HEK293 (cell line): ENCODE data around the gene VSTM2L.

Source experiments
- PATZ1 ChIP-seq: fragments of 450-650 bp; formaldehyde crosslinking; IDR thresholded peaks from 2 replicates; pipeline ENCODE4 v1.5.1; 2016; ENCODE audit warnings: missing biosample characterization, missing genetic modification characterization
- SP2 ChIP-seq: fragments of 450-650 bp; formaldehyde crosslinking; IDR thresholded peaks from 2 replicates; pipeline ENCODE4 v1.5.1; 2016; ENCODE audit warnings: missing biosample characterization, missing genetic modification characterization
- YY1 ChIP-seq: fragments of 450-650 bp; formaldehyde crosslinking; IDR thresholded peaks from 2 replicates; pipeline ENCODE4 v1.5.1; 2018; ENCODE audit warnings: missing biosample characterization, missing genetic modification characterization
- ZBTB21 ChIP-seq: fragments of 450-650 bp; formaldehyde crosslinking; IDR thresholded peaks from 2 replicates; pipeline ENCODE4 v1.5.1; 2017; ENCODE audit warnings: missing biosample characterization, missing genetic modification characterization
- ZNF530 ChIP-seq: fragments of 450-650 bp; formaldehyde crosslinking; IDR thresholded peaks from 2 replicates; pipeline ENCODE4 v1.5.1; 2016; ENCODE audit warnings: low read depth, missing biosample characterization, missing genetic modification characterization
- ZNF544 ChIP-seq: fragments of 450-650 bp; formaldehyde crosslinking; IDR thresholded peaks from 2 replicates; pipeline ENCODE4 v1.5.0; 2017; ENCODE audit warnings: missing biosample characterization, missing genetic modification characterization
- ZNF549 ChIP-seq: fragments of 450-650 bp; IDR thresholded peaks from 2 replicates; pipeline ENCODE4 v1.5.1; 2018; ENCODE audit warnings: missing biosample characterization, missing genetic modification characterization, mild to moderate bottlenecking, inconsistent platforms, moderate library complexity
- TF ChIP-seq, protein P1 (sequence below): fragments of 450-650 bp; formaldehyde crosslinking; IDR thresholded peaks from 2 replicates; pipeline ENCODE4 v1.5.1; 2016; ENCODE audit warnings: missing biosample characterization, missing genetic modification characterization
- TF ChIP-seq, protein P2 (sequence below): fragments of 450-650 bp; formaldehyde crosslinking; conservative IDR thresholded peaks from 2 replicates; pipeline ENCODE4 v1.5.1; 2016; ENCODE audit warnings: low read depth, missing biosample characterization, missing genetic modification characterization
- TF ChIP-seq, protein P3 (sequence below): fragments of 450-650 bp; formaldehyde crosslinking; optimal IDR thresholded peaks from 2 replicates; pipeline ENCODE3; 2016; ENCODE audit warnings: missing biosample characterization, mild to moderate bottlenecking, missing genetic modification characterization

- TF ChIP-seq, protein P1, sequence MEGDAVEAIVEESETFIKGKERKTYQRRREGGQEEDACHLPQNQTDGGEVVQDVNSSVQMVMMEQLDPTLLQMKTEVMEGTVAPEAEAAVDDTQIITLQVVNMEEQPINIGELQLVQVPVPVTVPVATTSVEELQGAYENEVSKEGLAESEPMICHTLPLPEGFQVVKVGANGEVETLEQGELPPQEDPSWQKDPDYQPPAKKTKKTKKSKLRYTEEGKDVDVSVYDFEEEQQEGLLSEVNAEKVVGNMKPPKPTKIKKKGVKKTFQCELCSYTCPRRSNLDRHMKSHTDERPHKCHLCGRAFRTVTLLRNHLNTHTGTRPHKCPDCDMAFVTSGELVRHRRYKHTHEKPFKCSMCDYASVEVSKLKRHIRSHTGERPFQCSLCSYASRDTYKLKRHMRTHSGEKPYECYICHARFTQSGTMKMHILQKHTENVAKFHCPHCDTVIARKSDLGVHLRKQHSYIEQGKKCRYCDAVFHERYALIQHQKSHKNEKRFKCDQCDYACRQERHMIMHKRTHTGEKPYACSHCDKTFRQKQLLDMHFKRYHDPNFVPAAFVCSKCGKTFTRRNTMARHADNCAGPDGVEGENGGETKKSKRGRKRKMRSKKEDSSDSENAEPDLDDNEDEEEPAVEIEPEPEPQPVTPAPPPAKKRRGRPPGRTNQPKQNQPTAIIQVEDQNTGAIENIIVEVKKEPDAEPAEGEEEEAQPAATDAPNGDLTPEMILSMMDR (tag by site-specific recombination) = no peak
- TF ChIP-seq ZNF549 (tag by site-specific recombination) (no peak), ZNF530 (tag by site-specific recombination) (no peak), ZNF544 (tag by site-specific recombination) (no peak), ZBTB21 (no peak), YY1 (tag by site-specific recombination) (no peak), PATZ1 (tag by site-specific recombination) (no peak), SP2 (tag by site-specific recombination) (no peak)
- TF ChIP-seq, protein P2, sequence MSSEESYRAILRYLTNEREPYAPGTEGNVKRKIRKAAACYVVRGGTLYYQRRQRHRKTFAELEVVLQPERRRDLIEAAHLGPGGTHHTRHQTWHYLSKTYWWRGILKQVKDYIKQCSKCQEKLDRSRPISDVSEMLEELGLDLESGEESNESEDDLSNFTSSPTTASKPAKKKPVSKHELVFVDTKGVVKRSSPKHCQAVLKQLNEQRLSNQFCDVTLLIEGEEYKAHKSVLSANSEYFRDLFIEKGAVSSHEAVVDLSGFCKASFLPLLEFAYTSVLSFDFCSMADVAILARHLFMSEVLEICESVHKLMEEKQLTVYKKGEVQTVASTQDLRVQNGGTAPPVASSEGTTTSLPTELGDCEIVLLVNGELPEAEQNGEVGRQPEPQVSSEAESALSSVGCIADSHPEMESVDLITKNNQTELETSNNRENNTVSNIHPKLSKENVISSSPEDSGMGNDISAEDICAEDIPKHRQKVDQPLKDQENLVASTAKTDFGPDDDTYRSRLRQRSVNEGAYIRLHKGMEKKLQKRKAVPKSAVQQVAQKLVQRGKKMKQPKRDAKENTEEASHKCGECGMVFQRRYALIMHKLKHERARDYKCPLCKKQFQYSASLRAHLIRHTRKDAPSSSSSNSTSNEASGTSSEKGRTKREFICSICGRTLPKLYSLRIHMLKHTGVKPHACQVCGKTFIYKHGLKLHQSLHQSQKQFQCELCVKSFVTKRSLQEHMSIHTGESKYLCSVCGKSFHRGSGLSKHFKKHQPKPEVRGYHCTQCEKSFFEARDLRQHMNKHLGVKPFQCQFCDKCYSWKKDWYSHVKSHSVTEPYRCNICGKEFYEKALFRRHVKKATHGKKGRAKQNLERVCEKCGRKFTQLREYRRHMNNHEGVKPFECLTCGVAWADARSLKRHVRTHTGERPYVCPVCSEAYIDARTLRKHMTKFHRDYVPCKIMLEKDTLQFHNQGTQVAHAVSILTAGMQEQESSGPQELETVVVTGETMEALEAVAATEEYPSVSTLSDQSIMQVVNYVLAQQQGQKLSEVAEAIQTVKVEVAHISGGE (tag by site-specific recombination) = no peak
- TF ChIP-seq, protein P3, sequence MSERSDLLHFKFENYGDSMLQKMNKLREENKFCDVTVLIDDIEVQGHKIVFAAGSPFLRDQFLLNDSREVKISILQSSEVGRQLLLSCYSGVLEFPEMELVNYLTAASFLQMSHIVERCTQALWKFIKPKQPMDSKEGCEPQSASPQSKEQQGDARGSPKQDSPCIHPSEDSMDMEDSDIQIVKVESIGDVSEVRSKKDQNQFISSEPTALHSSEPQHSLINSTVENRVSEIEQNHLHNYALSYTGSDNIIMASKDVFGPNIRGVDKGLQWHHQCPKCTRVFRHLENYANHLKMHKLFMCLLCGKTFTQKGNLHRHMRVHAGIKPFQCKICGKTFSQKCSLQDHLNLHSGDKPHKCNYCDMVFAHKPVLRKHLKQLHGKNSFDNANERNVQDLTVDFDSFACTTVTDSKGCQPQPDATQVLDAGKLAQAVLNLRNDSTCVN (tag by site-specific recombination) = no peak
Measured at GRCh38 chr20:37958856-37959520, 56.1 kb downstream of the VSTM2L start.
